ENCODE results near the gene GUCA1A. TPM values are rescaled to one million over a fixed set of nuclear protein-coding genes. Genes with fewer than 3 reads are reported as not detected.
A peak's percentile ranks its signal among the peaks of the same experiment; 100 is the strongest.

The GUCA1A gene
- total RNA-seq, 1 experiment from 2014 or later, result not detected

DNA sequence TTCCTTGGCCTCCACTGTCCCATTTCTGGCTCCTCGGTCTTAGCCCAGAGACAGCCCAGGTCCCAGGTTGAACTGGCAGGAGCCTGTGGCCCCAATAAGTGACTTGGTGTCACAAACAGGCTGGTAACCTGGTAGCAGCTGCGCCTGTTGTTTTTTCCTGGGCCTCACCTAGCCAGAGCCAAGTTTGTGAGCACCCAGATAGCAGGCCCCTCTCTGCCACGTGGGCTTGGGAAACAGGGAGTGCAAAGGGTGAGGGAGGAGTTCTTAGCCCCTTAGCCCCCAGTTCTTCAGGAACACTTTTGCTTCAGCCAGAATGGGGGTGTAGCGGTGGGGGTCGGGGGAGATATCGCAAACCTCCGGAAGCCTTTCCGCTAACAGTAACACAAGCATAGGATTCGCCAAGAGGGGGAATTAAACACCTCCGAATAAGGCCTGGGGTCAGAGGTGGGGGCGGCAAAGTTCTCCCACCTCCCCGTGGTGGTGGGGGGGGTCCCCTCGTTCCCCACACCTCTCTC is 31.5 kb upstream of the GUCA1A start:
- DNase-seq (ENCODE audit: low read depth, low spot score) (no peak), ATAC-seq (no peak)
- peaks cover 47% of the 10 kb centered on the region for H3K79me2 ChIP-seq (ENCODE audit: insufficient read depth, low read length)
- H3K36me3 ChIP-seq (ENCODE audit: control insufficient read depth in 1 of 2, insufficient read depth in 2 of 2, low read length in 2 of 2), result no peaks in the 10 kb centered on the region; a peak in 1 of 4 replicates
- H3K9ac ChIP-seq (ENCODE audit: low read length), result peak overlapping the region; percentile 93
- ChIA-PET CTCF (no interaction called here), POLR2A (no interaction called here), RAD21 (ENCODE audit: low non-redundant PET in 1 of 2, low total read pairs in 2 of 2, uncharacterized antibody in 2 of 2, unreplicated experiment in 2 of 2) (no interaction called here)
- no peaks in the 10 kb centered on the region for H3K27me3 ChIP-seq (ENCODE audit: insufficient read depth, low read length)
- H4K20me1 ChIP-seq (ENCODE audit: insufficient read depth), result no peaks in the 10 kb centered on the region
- no peaks in the 10 kb centered on the region for H3K9me3 ChIP-seq (ENCODE audit: control insufficient read depth in 1 of 2, insufficient read depth in 1 of 2, low read depth in 1 of 2, low read length in 2 of 2)
- intact Hi-C loops (cut with micrococcal nuclease), result loop anchor here (2.0 to 5.0 kb wide), 2 partner anchors 23 to 39 kb away; no protein-coding TSS in a partner anchor
- H3K4me2 ChIP-seq (ENCODE audit: low read length), result peak overlapping the region; percentile 100
- no peaks in the 10 kb centered on the region for H3K9me2 ChIP-seq (ENCODE audit: insufficient read depth)
- no TSS peak for BruUV-seq (replicated peaks)
- no peak for TF ChIP-seq EZH2phosphoT487 (IDR thresholded peaks at IDR 0.05; ENCODE audit: borderline replicate concordance)
- no peak for TF ChIP-seq SRF (IDR thresholded peaks at IDR 0.05; ENCODE audit: low read depth)
- TF ChIP-seq, protein P1, sequence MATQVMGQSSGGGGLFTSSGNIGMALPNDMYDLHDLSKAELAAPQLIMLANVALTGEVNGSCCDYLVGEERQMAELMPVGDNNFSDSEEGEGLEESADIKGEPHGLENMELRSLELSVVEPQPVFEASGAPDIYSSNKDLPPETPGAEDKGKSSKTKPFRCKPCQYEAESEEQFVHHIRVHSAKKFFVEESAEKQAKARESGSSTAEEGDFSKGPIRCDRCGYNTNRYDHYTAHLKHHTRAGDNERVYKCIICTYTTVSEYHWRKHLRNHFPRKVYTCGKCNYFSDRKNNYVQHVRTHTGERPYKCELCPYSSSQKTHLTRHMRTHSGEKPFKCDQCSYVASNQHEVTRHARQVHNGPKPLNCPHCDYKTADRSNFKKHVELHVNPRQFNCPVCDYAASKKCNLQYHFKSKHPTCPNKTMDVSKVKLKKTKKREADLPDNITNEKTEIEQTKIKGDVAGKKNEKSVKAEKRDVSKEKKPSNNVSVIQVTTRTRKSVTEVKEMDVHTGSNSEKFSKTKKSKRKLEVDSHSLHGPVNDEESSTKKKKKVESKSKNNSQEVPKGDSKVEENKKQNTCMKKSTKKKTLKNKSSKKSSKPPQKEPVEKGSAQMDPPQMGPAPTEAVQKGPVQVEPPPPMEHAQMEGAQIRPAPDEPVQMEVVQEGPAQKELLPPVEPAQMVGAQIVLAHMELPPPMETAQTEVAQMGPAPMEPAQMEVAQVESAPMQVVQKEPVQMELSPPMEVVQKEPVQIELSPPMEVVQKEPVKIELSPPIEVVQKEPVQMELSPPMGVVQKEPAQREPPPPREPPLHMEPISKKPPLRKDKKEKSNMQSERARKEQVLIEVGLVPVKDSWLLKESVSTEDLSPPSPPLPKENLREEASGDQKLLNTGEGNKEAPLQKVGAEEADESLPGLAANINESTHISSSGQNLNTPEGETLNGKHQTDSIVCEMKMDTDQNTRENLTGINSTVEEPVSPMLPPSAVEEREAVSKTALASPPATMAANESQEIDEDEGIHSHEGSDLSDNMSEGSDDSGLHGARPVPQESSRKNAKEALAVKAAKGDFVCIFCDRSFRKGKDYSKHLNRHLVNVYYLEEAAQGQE (IDR thresholded peaks at IDR 0.05; ENCODE audit: low read depth), result no peak
- TF ChIP-seq ZFX (IDR thresholded peaks at IDR 0.05), result 0 out of 2 replicates have a peak, but pooled peaks have one; percentile 21
- peak overlapping the region; percentile 76 to 88 for H3K4me3 ChIP-seq (replicated peaks in 1 of 2; ENCODE audit: low read depth in 1 of 2, low read length in 2 of 2)
- peaks cover 54 to 65% of the 10 kb centered on the region in 2 experiments for H3K4me1 ChIP-seq (ENCODE audit: control insufficient read depth in 1 of 2, insufficient read depth in 2 of 2, low read length in 2 of 2)
- peak overlapping the region; percentile 77 for H3K27ac ChIP-seq (ENCODE audit: low read depth, low read length)
- H2AFZ ChIP-seq (ENCODE audit: low read depth, low read length, poor library complexity, severe bottlenecking), result no peak overlapping the region
